K562 (cell line): ENCODE measurements around the gene MLLT6. TPM values are rescaled to one million over a fixed set of nuclear protein-coding genes. Genes with fewer than 3 reads are reported as not detected.

Source experiments
- ADNP ChIP-seq: fragments of 200-800 bp; sonication (Bioruptor generic); IDR thresholded peaks from 2 replicates; pipeline ENCODE4 v1.6.1; 2016; ENCODE audit warnings: missing genetic modification characterization, missing compliant biosample characterization
- BRF1 ChIP-seq: IDR thresholded peaks from 3 replicates; pipeline ENCODE4 v1.6.1; 2011; ENCODE audit warnings: borderline replicate concordance, mild to moderate bottlenecking; ENCODE audit not compliant: insufficient read length; ENCODE audit errors: extremely low read depth
- CTBP1 ChIP-seq: fragments of 450-650 bp; IDR thresholded peaks from 2 replicates; pipeline ENCODE4 v1.6.1; 2016; ENCODE audit warnings: borderline replicate concordance
- HDGF ChIP-seq: fragments of 450-650 bp; IDR thresholded peaks from 2 replicates; pipeline ENCODE4 v1.6.1; 2016
- HEY1 ChIP-seq: fragments of 250-450 bp; sonication (Bioruptor Pico); IDR thresholded peaks from 2 replicates; pipeline ENCODE4 v1.5.0; 2020; ENCODE audit warnings: mild to moderate bottlenecking, moderate library complexity, borderline replicate concordance
- HMG20B ChIP-seq: fragments of 250-450 bp; sonication (Bioruptor Pico); IDR thresholded peaks from 2 replicates; pipeline ENCODE4 v1.5.0; 2021; ENCODE audit warnings: mild to moderate bottlenecking
- RUNX1 ChIP-seq: sonication (generic); IDR thresholded peaks from 2 replicates; pipeline ENCODE4 v1.6.1; 2016; ENCODE audit warnings: antibody characterized with exemption, low read depth
- SIX5 ChIP-seq, 2 experiments: IDR thresholded peaks; 2 replicates each; pipeline ENCODE4 v1.6.1; 2011; ENCODE audit warnings: low read length in 2 of 2, borderline replicate concordance in 1 of 2, low read depth in 1 of 2, mild to moderate bottlenecking in 1 of 2, moderate library complexity in 1 of 2; ENCODE audit not compliant: insufficient read depth in 1 of 2
- TFAP4 ChIP-seq: sonication (generic); formaldehyde crosslinking; IDR thresholded peaks from 2 replicates; pipeline ENCODE4 v1.8.0; 2022; ENCODE audit warnings: missing genetic modification reagents, mild to moderate bottlenecking, moderate library complexity, borderline replicate concordance
- ZNF407 ChIP-seq: fragments of 450-650 bp; IDR thresholded peaks from 2 replicates; pipeline ENCODE4 v1.6.1; 2016; ENCODE audit warnings: low read depth
- ZNF76 ChIP-seq: fragments of 250-450 bp; sonication (Bioruptor Pico); IDR thresholded peaks from 2 replicates; pipeline ENCODE4 v1.4.0; 2020; ENCODE audit warnings: mild to moderate bottlenecking, moderate library complexity, borderline replicate concordance
- polyA plus RNA-seq, 8 experiments: library from polyadenylated mRNA; depleted of rRNA in 4 of 8; stranded (reverse) in 5 of 8; unstranded in 3 of 8; fragments of >200 nt; fragmentation: Nextera tagmentation in 2 of 8; fragmentation: Illumina TruSeq in 1 of 8; extraction: Ambion mirVana in 2 of 8; extraction: Trizol in 1 of 8; gene quantifications; 2 replicates each; pipeline versions ENCODE4 v1.2.1 to v1.2.3, GENCODE V29; 2011 to 2014; ENCODE audit warnings: inconsistent platforms in 1 of 8, missing spikeins in 1 of 8
- total RNA-seq, 7 experiments: library from RNA; depleted of rRNA in 6 of 7; stranded (reverse); fragments of >200 nt in 6 of 7; fragmentation: Illumina TruSeq in 2 of 7; extraction: Trizol in 2 of 7; gene quantifications; 2 replicates each; pipeline versions ENCODE4 v1.2.1 to v1.2.3, GENCODE V29; 2011 to 2021; ENCODE audit warnings: low replicate concordance in 1 of 7
- TF ChIP-seq, protein P1 (sequence below): fragments of 450-650 bp; conservative IDR thresholded peaks from 2 replicates; pipeline ENCODE4 v1.6.1; 2016; ENCODE audit warnings: missing genetic modification characterization, low read depth, mild to moderate bottlenecking, control low read depth, missing compliant biosample characterization

Gene MLLT6
- total and polyA plus RNA-seq, 9 of the 15 experiments (the other 6 are each of a cell fraction or from before 2014, with no cell fraction given), result 3.1 to 71.7 (median 30.0) TPM

GRCh38 chr17:38701504-38702165 is 3.4 kb upstream of the MLLT6 start (continued):
- TF ChIP-seq TFAP4 (CRISPR knock-in tag) (peak; percentile 63), ADNP (tag) (peak; percentile 93), ZNF76 (CRISPR knock-in tag) (no peak), ZNF407 (peak; percentile 8; the same call in 1 of the 2 replicates), HDGF (peak; percentile 25; the same call in 1 of the 2 replicates), RUNX1 (no peak), HMG20B (CRISPR knock-in tag) (peak; percentile 63; the same call in 1 of the 2 replicates), HEY1 (CRISPR knock-in tag) (no peak), CTBP1 (no peak), SIX5 (IDR thresholded peaks at IDR 0.05; ENCODE audit: borderline replicate concordance in 1 of 2, insufficient read depth in 1 of 2, low read depth in 1 of 2, low read length in 2 of 2) (no peak), BRF1 (no peak)
- TF ChIP-seq, protein P1, sequence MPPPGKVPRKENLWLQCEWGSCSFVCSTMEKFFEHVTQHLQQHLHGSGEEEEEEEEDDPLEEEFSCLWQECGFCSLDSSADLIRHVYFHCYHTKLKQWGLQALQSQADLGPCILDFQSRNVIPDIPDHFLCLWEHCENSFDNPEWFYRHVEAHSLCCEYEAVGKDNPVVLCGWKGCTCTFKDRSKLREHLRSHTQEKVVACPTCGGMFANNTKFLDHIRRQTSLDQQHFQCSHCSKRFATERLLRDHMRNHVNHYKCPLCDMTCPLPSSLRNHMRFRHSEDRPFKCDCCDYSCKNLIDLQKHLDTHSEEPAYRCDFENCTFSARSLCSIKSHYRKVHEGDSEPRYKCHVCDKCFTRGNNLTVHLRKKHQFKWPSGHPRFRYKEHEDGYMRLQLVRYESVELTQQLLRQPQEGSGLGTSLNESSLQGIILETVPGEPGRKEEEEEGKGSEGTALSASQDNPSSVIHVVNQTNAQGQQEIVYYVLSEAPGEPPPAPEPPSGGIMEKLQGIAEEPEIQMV (tag), result 0 out of 2 replicates have a peak, but pooled peaks have one; percentile 16
